Adrenal gland (tissue), 12 donors: ENCODE results near the gene GNG11. TPM values are rescaled to one million over a fixed set of nuclear protein-coding genes. Genes with fewer than 3 reads are reported as not detected.

ENCODE experiments used
- DNase-seq, 7 donors: peaks; one replicate each; pipeline ENCODE4 v3.0.0-alpha.2; 2019 to 2020
- H3K27ac ChIP-seq, 5 donors: fragments of 200-600 bp; sonication (generic) in 4 of 5; 1 replicate in 3 of 5; 2 replicates in 2 of 5; pipeline versions ENCODE4 v1.5.1 to v1.8.0; 2016 to 2020; ENCODE audit warnings: mild to moderate bottlenecking in 1 of 5
- H3K27me3 ChIP-seq: fragments of 200-600 bp; 2 replicates; pipeline ENCODE4 v1.8.0; 2021
- H3K36me3 ChIP-seq, 2 donors: fragments of 200-600 bp; replicated peaks in 1 of 2; 1 replicate in 1 of 2; 2 replicates in 1 of 2; pipeline versions ENCODE4 v1.5.1 to v1.8.0; 2018 to 2022
- H3K4me1 ChIP-seq, 2 donors: fragments of 200-600 bp; replicated peaks in 1 of 2; 1 replicate in 1 of 2; 2 replicates in 1 of 2; pipeline versions ENCODE4 v1.5.1 to v1.8.0; 2018 to 2021
- H3K4me3 ChIP-seq, 4 donors: fragments of 200-600 bp; sonication (generic) in 3 of 4; one replicate each; pipeline ENCODE4 v1.5.1; 2016 to 2018
- H3K9me3 ChIP-seq, 3 donors: fragments of 200-600 bp; sonication (generic) in 1 of 3; replicated peaks in 1 of 3; 1 replicate in 2 of 3; 2 replicates in 1 of 3; pipeline versions ENCODE4 v1.5.1 to v1.8.0; 2016 to 2021
- CTCF ChIP-seq, 6 experiments: fragments of 450-650 bp in 4 of 6; fragments of 200-600 bp in 2 of 6; sonication (generic) in 1 of 6; IDR thresholded peaks; 1 replicate in 5 of 6; 2 replicates in 1 of 6; pipeline versions ENCODE4 v1.5.1 to v1.8.0; 2016 to 2021; ENCODE audit warnings: antibody characterized with exemption in 6 of 6, mild to moderate bottlenecking in 2 of 6, moderate library complexity in 1 of 6
- POLR2A ChIP-seq, 2 donors: fragments of 450-650 bp; IDR thresholded peaks; one replicate each; pipeline ENCODE4 v1.6.1; 2017; ENCODE audit warnings: antibody characterized with exemption in 2 of 2, mild to moderate bottlenecking in 2 of 2, moderate library complexity in 1 of 2
- WGBS, 4 donors: extraction: QIAGEN DNeasy Blood & Tissue Kit in 2 of 4; methylation state at CpG; one replicate each; pipeline versions ENCODE4 v1.1.5 to v1.1.7; 2013 to 2017; 5-methylcytosine and 5-hydroxymethylcytosine counted together
- intact Hi-C, 2 donors: fragments of 100-400 bp; cut with DNase I; formaldehyde crosslinking; loops; one replicate each; pipeline versions ENCODE4 v1.14.1 to v1.15.0; 2022 to 2023
- polyA plus RNA-seq, 3 donors: library from polyadenylated mRNA; stranded (reverse); fragments of 200-250 nt in 2 of 3; fragments of 350-450 nt in 1 of 3; fragmentation: Illumina TruSeq in 1 of 3; extraction: RNeasy Lipid Tissue Mini Kit (QIAGEN cat#74804) in 1 of 3; gene quantifications; one replicate each; pipeline ENCODE4 v1.2.3, GENCODE V29; 2013 to 2014
- total RNA-seq, 9 donors: library from RNA; depleted of rRNA in 4 of 9; stranded (reverse); fragments of >200 nt in 4 of 9; fragments of 120-200 nt in 1 of 9; fragmentation: NEBNext Ultra II Directional in 1 of 9; extraction: Animal tissue kit (Norgen Biotek cat#: 25700) in 1 of 9; gene quantifications; one replicate each; pipeline versions ENCODE4 v1.1.0 to v1.2.4, GENCODE V29; 2013 to 2023
- donor health status: healthy with polysubstance abuse.
- donor health status: Bipolar disorder and iron deficiency.
- donor health status: DM: yes; HTN: yes; CAD: no.
- donor health status: DM: no; HTN: no; CAD: no.
- donor health status: DM: no; HTN: no; CAD: no.
- donor health status: DM: yes; HTN: yes; CAD: no.

GNG11 gene
- total and polyA plus RNA-seq, 12 donors: 8.3 to 39.0 (median 18.2) TPM

- intact Hi-C loops: no loop called here
- H3K36me3 ChIP-seq: no peaks in the 10 kb centered on the region
- H3K27ac ChIP-seq: no peak overlapping the region
- H3K27me3 ChIP-seq: no peaks in the 10 kb centered on the region
- no peaks in the 10 kb centered on the region for H3K9me3 ChIP-seq
- H3K4me1 ChIP-seq: no peaks in the 10 kb centered on the region
- no peak for DNase-seq
- TF ChIP-seq CTCF (IDR thresholded peaks at IDR 0.05) (no peak), POLR2A (IDR thresholded peaks at IDR 0.05) (no peak)
- H3K4me3 ChIP-seq: no peak overlapping the region
Observed at GRCh38 chr7:93879356-93879755, 42.2 kb upstream of the GNG11 start.

- no peak for DNase-seq
- Histone ChIP-seq H3K4me3 (no peak overlapping the region), H3K36me3 (no peaks in the 10 kb centered on the region), H3K9me3 (no peaks in the 10 kb centered on the region), H3K27me3 (no peaks in the 10 kb centered on the region), H3K27ac (no peak overlapping the region), H3K4me1 (no peaks in the 10 kb centered on the region)
- intact Hi-C loops: no loop called here
- TF ChIP-seq CTCF (IDR thresholded peaks at IDR 0.05) (no peak), POLR2A (IDR thresholded peaks at IDR 0.05) (no peak)
Observed at GRCh38 chr7:93882468-93882867, 39.1 kb upstream of the GNG11 start.

- H3K36me3 ChIP-seq: no peaks in the 10 kb centered on the region
- 88 to 91% (median 90%) methylated on average over 3 of the region's 3 CpGs for WGBS, 4 donors
- intact Hi-C loops: no loop called here
Observed at GRCh38 chr7:93883078-93883916, 38.2 kb upstream of the GNG11 start.

GRCh38 chr7:93883917-93884345 is 37.6 kb upstream of the GNG11 start:
- DNase-seq: no peak
- intact Hi-C loops: no loop called here
- Histone ChIP-seq H3K36me3 (no peaks in the 10 kb centered on the region), H3K4me1 (no peaks in the 10 kb centered on the region), H3K27me3 (no peaks in the 10 kb centered on the region), H3K27ac (no peak overlapping the region), H3K4me3 (no peak overlapping the region), H3K9me3 (no peaks in the 10 kb centered on the region)
- no peak for TF ChIP-seq POLR2A (IDR thresholded peaks at IDR 0.05)
- TF ChIP-seq CTCF (IDR thresholded peaks at IDR 0.05): no peak

More at GRCh38 chr7:93883078-93883916, 38.2 kb upstream of the GNG11 start:
- Histone ChIP-seq H3K27ac (no peak overlapping the region), H3K9me3 (no peaks in the 10 kb centered on the region), H3K27me3 (no peaks in the 10 kb centered on the region), H3K4me1 (no peaks in the 10 kb centered on the region), H3K4me3 (no peak overlapping the region)
- DNase-seq: no peak
- no peak for TF ChIP-seq CTCF (IDR thresholded peaks at IDR 0.05)
- no peak for TF ChIP-seq POLR2A (IDR thresholded peaks at IDR 0.05)
